ENCODE measurements around the gene ABHD5. TPM values are rescaled to one million over a fixed set of nuclear protein-coding genes. Genes with fewer than 3 reads are reported as not detected.

ABHD5 gene
- polyA plus RNA-seq, 1 of the 3 experiments (the other 2 are of a cell fraction), result 10.4 TPM

GRCh38 chr3:43742920-43743319 is 52.2 kb downstream of the ABHD5 start (continued):
- TF ChIP-seq ZBTB33 (IDR thresholded peaks at IDR 0.05; ENCODE audit: borderline replicate concordance, low read depth), result no peak
- TF ChIP-seq USF2 (IDR thresholded peaks at IDR 0.05; ENCODE audit: borderline replicate concordance, low read depth, low read length), result no peak
- peak; percentile 46 for TF ChIP-seq RAD21 (IDR thresholded peaks at IDR 0.05; ENCODE audit: low read length)
- no peak for TF ChIP-seq EZH2phosphoT487 (IDR thresholded peaks at IDR 0.05; ENCODE audit: borderline replicate concordance, low read depth)

- ChIA-PET POLR2A (no interaction called here), CTCF (interaction anchor here (1.0 to 1.8 kb wide), 2 partner anchors 9 to 22 kb away, joined by 5 to 8 read pairs; no protein-coding TSS in a partner anchor)
- no peak overlapping the region for H3K4me3 ChIP-seq (ENCODE audit: low read depth in 2 of 2, low read length in 1 of 2)
- no peaks in the 10 kb centered on the region for H3K9me3 ChIP-seq
- no peak overlapping the region for H3K9ac ChIP-seq
- no peaks in the 10 kb centered on the region for H4K20me1 ChIP-seq (ENCODE audit: insufficient read depth)
- WGBS (ENCODE audit: low lambda C conversion rate), result 73% methylated on average over 4 of the region's 6 CpGs
- no peaks in the 10 kb centered on the region; a peak in 1 of 4 replicates for H3K4me1 ChIP-seq (ENCODE audit: control insufficient read depth in 1 of 2, insufficient read depth in 2 of 2, low read depth in 1 of 2, low read length in 1 of 2)
- no peaks in the 10 kb centered on the region for H3K9me2 ChIP-seq
- no peak for TF ChIP-seq NRF1 (IDR thresholded peaks at IDR 0.05; ENCODE audit: low read depth, low read length)
- TF ChIP-seq SMC3 (IDR thresholded peaks at IDR 0.05; ENCODE audit: low read depth, low read length), result no peak
- TF ChIP-seq REST (IDR thresholded peaks at IDR 0.05; ENCODE audit: low read depth, low read length), result no peak
- no peak for TF ChIP-seq RCOR1 (IDR thresholded peaks at IDR 0.05; ENCODE audit: low read length)
- no peak for TF ChIP-seq FOXM1 (IDR thresholded peaks at IDR 0.05; ENCODE audit: low read depth)
- no peak for TF ChIP-seq FOSL2 (IDR thresholded peaks at IDR 0.05; ENCODE audit: borderline replicate concordance, low read depth)
- TF ChIP-seq TEAD4 (IDR thresholded peaks at IDR 0.05; ENCODE audit: borderline replicate concordance, insufficient read depth), result no peak
- H3K79me2 ChIP-seq (ENCODE audit: insufficient read depth), result no peaks in the 10 kb centered on the region
- no peaks in the 10 kb centered on the region for H3F3A ChIP-seq (replicated peaks; ENCODE audit: insufficient read depth)
- H3K36me3 ChIP-seq (replicated peaks in 1 of 2; ENCODE audit: control insufficient read depth in 1 of 2, insufficient read depth in 2 of 2, low read length in 1 of 2), result no peaks in the 10 kb centered on the region
- DNase-seq, result no peak
- H3K27ac ChIP-seq (ENCODE audit: low read depth in 2 of 2, low read length in 1 of 2), result peak overlapping the region in 1 of 2 experiments; percentile 37; a peak in 2 of 4 replicates
- peak overlapping the region; percentile 54; the same call in 1 of the 2 replicates for H2AFZ ChIP-seq (ENCODE audit: low read depth)
- H3K4me2 ChIP-seq, result no peak overlapping the region
- H3K27me3 ChIP-seq (ENCODE audit: insufficient read depth), result no peaks in the 10 kb centered on the region
These were observed 56.9 kb downstream of the ABHD5 start for GRCh38 chr3:43747641-43748040.
